ENCODE measurements around the gene SYMPK.

The SYMPK gene

GRCh38 chr19:45817010-45817724, 45.8 kb downstream of the SYMPK start:
- no peaks in the 10 kb centered on the region for H3K9me3 ChIP-seq (ENCODE audit: control insufficient read depth, low read length)
- peaks cover 5% of the 10 kb centered on the region for H3K36me3 ChIP-seq (ENCODE audit: control insufficient read depth, insufficient read depth, low read length)
- H3K27me3 ChIP-seq (replicated peaks; ENCODE audit: control insufficient read depth, insufficient read depth, low read length, poor library complexity, severe bottlenecking) = no peaks in the 10 kb centered on the region
- no peak overlapping the region for H3K27ac ChIP-seq (ENCODE audit: insufficient read depth, low read length, poor library complexity, severe bottlenecking)
- peak; percentile 87 to 92 (median 91) for DNase-seq
- H3K4me1 ChIP-seq (ENCODE audit: control insufficient read depth, insufficient read depth, low read length, poor library complexity, severe bottlenecking) = no peaks in the 10 kb centered on the region
- no peak overlapping the region for H3K4me3 ChIP-seq (ENCODE audit: insufficient read depth, low read depth, low read length, poor library complexity, severe bottlenecking)

GRCh38 chr19:45816236-45817009, 46.5 kb downstream of the SYMPK start:
- DNase-seq = no peak
- Histone ChIP-seq H3K27me3 (replicated peaks; ENCODE audit: control insufficient read depth, insufficient read depth, low read length, poor library complexity, severe bottlenecking) (no peaks in the 10 kb centered on the region), H3K9me3 (ENCODE audit: control insufficient read depth, low read length) (no peaks in the 10 kb centered on the region), H3K27ac (ENCODE audit: insufficient read depth, low read length, poor library complexity, severe bottlenecking) (no peak overlapping the region), H3K36me3 (ENCODE audit: control insufficient read depth, insufficient read depth, low read length) (peaks cover 5% of the 10 kb centered on the region), H3K4me3 (ENCODE audit: insufficient read depth, low read depth, low read length, poor library complexity, severe bottlenecking) (no peak overlapping the region), H3K4me1 (ENCODE audit: control insufficient read depth, insufficient read depth, low read length, poor library complexity, severe bottlenecking) (no peaks in the 10 kb centered on the region)

GRCh38 chr19:45815481-45816216, 47.3 kb downstream of the SYMPK start:
- Histone ChIP-seq H3K36me3 (ENCODE audit: control insufficient read depth, insufficient read depth, low read length) (peaks cover 3% of the 10 kb centered on the region), H3K27ac (ENCODE audit: insufficient read depth, low read length, poor library complexity, severe bottlenecking) (no peak overlapping the region), H3K9me3 (ENCODE audit: control insufficient read depth, low read length) (no peaks in the 10 kb centered on the region), H3K4me1 (ENCODE audit: control insufficient read depth, insufficient read depth, low read length, poor library complexity, severe bottlenecking) (no peaks in the 10 kb centered on the region), H3K27me3 (replicated peaks; ENCODE audit: control insufficient read depth, insufficient read depth, low read length, poor library complexity, severe bottlenecking) (no peaks in the 10 kb centered on the region), H3K4me3 (ENCODE audit: insufficient read depth, low read depth, low read length, poor library complexity, severe bottlenecking) (no peak overlapping the region)
- DNase-seq = no peak

GRCh38 chr19:45814851-45815480, 48.0 kb downstream of the SYMPK start, which contains the start of gene RSPH6A:
Gene RSPH6A, minus strand, starts transcription at chr19:45815308. Its CDS starts 132 bp downstream, at chr19:45815176.
- H3K36me3 ChIP-seq (ENCODE audit: control insufficient read depth, insufficient read depth, low read length) = no peaks in the 10 kb centered on the region

GRCh38 chr19:45814166-45814780, 48.7 kb downstream of the SYMPK start:
- no peaks in the 10 kb centered on the region for H3K36me3 ChIP-seq (ENCODE audit: control insufficient read depth, insufficient read depth, low read length)
- H3K27me3 ChIP-seq (replicated peaks; ENCODE audit: control insufficient read depth, insufficient read depth, low read length, poor library complexity, severe bottlenecking) = no peaks in the 10 kb centered on the region
- H3K27ac ChIP-seq (ENCODE audit: insufficient read depth, low read length, poor library complexity, severe bottlenecking) = no peak overlapping the region
- H3K4me1 ChIP-seq (ENCODE audit: control insufficient read depth, insufficient read depth, low read length, poor library complexity, severe bottlenecking) = no peaks in the 10 kb centered on the region
- no peak for DNase-seq
- no peaks in the 10 kb centered on the region for H3K9me3 ChIP-seq (ENCODE audit: control insufficient read depth, low read length)
- no peak overlapping the region for H3K4me3 ChIP-seq (ENCODE audit: insufficient read depth, low read depth, low read length, poor library complexity, severe bottlenecking)

More at GRCh38 chr19:45814851-45815480, 48.0 kb downstream of the SYMPK start, which contains the start of gene RSPH6A:
- Histone ChIP-seq H3K4me3 (ENCODE audit: insufficient read depth, low read depth, low read length, poor library complexity, severe bottlenecking) (no peak within 1 kb of the TSS), H3K27me3 (replicated peaks; ENCODE audit: control insufficient read depth, insufficient read depth, low read length, poor library complexity, severe bottlenecking) (no peaks in the 10 kb centered on the region), H3K27ac (ENCODE audit: insufficient read depth, low read length, poor library complexity, severe bottlenecking) (no peak within 1 kb of the TSS), H3K9me3 (ENCODE audit: control insufficient read depth, low read length) (no peaks in the 10 kb centered on the region), H3K4me1 (ENCODE audit: control insufficient read depth, insufficient read depth, low read length, poor library complexity, severe bottlenecking) (no peaks in the 10 kb centered on the region)
- DNase-seq = no peak

DNA sequence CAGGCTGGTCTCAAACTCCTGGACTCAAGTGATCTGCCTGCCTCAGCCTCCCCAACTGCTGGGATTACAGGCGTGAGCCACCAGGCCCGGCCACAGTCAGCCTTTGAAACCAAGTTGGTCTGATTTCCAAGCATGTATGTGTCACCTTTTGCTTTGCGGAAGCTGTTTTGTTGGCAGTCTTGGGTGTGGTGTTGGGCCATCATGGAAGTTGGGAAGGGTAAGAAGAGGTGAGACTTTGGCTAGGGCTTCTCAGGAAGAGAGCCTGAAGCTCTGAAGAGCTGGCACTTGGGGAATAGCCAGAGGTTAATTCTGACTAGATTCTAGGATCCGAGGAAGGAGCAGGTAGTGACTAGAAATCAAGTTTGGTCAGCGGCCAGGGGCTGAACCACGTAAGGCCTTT, 50.6 kb downstream of the SYMPK start:
- H3K9me3 ChIP-seq (ENCODE audit: control insufficient read depth, low read length) = no peaks in the 10 kb centered on the region
- no peak for DNase-seq
- H3K4me3 ChIP-seq (ENCODE audit: insufficient read depth, low read depth, low read length, poor library complexity, severe bottlenecking) = no peak overlapping the region
- no peaks in the 10 kb centered on the region for H3K27me3 ChIP-seq (replicated peaks; ENCODE audit: control insufficient read depth, insufficient read depth, low read length, poor library complexity, severe bottlenecking)
- no peaks in the 10 kb centered on the region for H3K36me3 ChIP-seq (ENCODE audit: control insufficient read depth, insufficient read depth, low read length)
- H3K27ac ChIP-seq (ENCODE audit: insufficient read depth, low read length, poor library complexity, severe bottlenecking) = no peak overlapping the region
- H3K4me1 ChIP-seq (ENCODE audit: control insufficient read depth, insufficient read depth, low read length, poor library complexity, severe bottlenecking) = no peaks in the 10 kb centered on the region

DNA sequence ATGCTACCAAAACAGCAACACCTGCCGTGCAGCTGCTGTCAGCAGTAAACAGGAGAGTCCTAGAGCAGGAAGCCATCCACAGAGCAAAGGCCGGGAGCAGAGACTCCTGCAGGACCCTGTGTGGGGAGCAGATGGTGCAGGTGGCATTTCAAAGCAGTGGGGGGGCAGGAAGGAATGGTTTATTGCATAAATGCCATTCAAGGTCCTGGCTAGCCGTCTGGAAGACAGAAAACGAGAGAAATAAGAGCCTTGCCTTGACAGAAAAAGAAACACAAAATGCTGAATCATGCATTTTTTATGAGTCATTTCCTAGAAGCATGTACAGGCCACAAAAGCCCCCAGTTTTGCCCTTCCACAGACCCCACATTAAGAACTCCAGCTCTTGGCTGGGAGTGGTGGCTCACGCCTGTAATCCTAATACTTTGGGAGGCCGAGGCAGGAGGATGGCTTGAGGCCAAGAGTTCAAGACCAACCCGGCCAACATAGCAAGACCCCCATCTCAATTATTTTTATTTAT, 53.2 kb downstream of the SYMPK start:
- Histone ChIP-seq H3K36me3 (ENCODE audit: control insufficient read depth, insufficient read depth, low read length) (no peaks in the 10 kb centered on the region), H3K9me3 (ENCODE audit: control insufficient read depth, low read length) (no peaks in the 10 kb centered on the region), H3K4me1 (ENCODE audit: control insufficient read depth, insufficient read depth, low read length, poor library complexity, severe bottlenecking) (no peaks in the 10 kb centered on the region), H3K27me3 (replicated peaks; ENCODE audit: control insufficient read depth, insufficient read depth, low read length, poor library complexity, severe bottlenecking) (no peaks in the 10 kb centered on the region), H3K27ac (ENCODE audit: insufficient read depth, low read length, poor library complexity, severe bottlenecking) (no peak overlapping the region), H3K4me3 (ENCODE audit: insufficient read depth, low read depth, low read length, poor library complexity, severe bottlenecking) (no peak overlapping the region)
- no peak for DNase-seq

- DNase-seq = no peak
- no peak overlapping the region for H3K4me3 ChIP-seq (ENCODE audit: insufficient read depth, low read depth, low read length, poor library complexity, severe bottlenecking)
- H3K4me1 ChIP-seq (ENCODE audit: control insufficient read depth, insufficient read depth, low read length, poor library complexity, severe bottlenecking) = no peaks in the 10 kb centered on the region
- H3K9me3 ChIP-seq (ENCODE audit: control insufficient read depth, low read length) = no peaks in the 10 kb centered on the region
- H3K27ac ChIP-seq (ENCODE audit: insufficient read depth, low read length, poor library complexity, severe bottlenecking) = no peak overlapping the region
- H3K36me3 ChIP-seq (ENCODE audit: control insufficient read depth, insufficient read depth, low read length) = no peaks in the 10 kb centered on the region
- H3K27me3 ChIP-seq (replicated peaks; ENCODE audit: control insufficient read depth, insufficient read depth, low read length, poor library complexity, severe bottlenecking) = no peaks in the 10 kb centered on the region
Observed at GRCh38 chr19:45805719-45806118, 57.2 kb downstream of the SYMPK start.

- no peak for DNase-seq
- H3K27me3 ChIP-seq (replicated peaks; ENCODE audit: control insufficient read depth, insufficient read depth, low read length, poor library complexity, severe bottlenecking) = peaks cover 3% of the 10 kb centered on the region
- no peaks in the 10 kb centered on the region for H3K4me1 ChIP-seq (ENCODE audit: control insufficient read depth, insufficient read depth, low read length, poor library complexity, severe bottlenecking)
Observed at GRCh38 chr19:45804959-45805230, 58.1 kb downstream of the SYMPK start.

More at GRCh38 chr19:45804959-45805230, 58.1 kb downstream of the SYMPK start:
- H3K4me3 ChIP-seq (ENCODE audit: insufficient read depth, low read depth, low read length, poor library complexity, severe bottlenecking) = no peak overlapping the region
- H3K36me3 ChIP-seq (ENCODE audit: control insufficient read depth, insufficient read depth, low read length) = no peaks in the 10 kb centered on the region
- no peaks in the 10 kb centered on the region for H3K9me3 ChIP-seq (ENCODE audit: control insufficient read depth, low read length)
- no peak overlapping the region for H3K27ac ChIP-seq (ENCODE audit: insufficient read depth, low read length, poor library complexity, severe bottlenecking)

Data from effector memory CD4-positive, alpha-beta T cell (primary cell).